OCI-LY3 (cell line): ENCODE data around the gene RNF187.

ENCODE experiments used
- CTCF ChIP-seq: fragments of 200-600, 300-600 bp; sonication (generic); IDR thresholded peaks from 2 replicates; pipeline ENCODE4 v1.5.1; 2014; ENCODE audit warnings: antibody characterized with exemption, low read length, low read depth
- EZH2phosphoT487 ChIP-seq: fragments of 200-600 bp; shearing (Covaris generic); IDR thresholded peaks from 2 replicates; pipeline ENCODE4 v1.6.1; 2018; ENCODE audit warnings: antibody characterized with exemption, mixed run types, low read depth

DNA sequence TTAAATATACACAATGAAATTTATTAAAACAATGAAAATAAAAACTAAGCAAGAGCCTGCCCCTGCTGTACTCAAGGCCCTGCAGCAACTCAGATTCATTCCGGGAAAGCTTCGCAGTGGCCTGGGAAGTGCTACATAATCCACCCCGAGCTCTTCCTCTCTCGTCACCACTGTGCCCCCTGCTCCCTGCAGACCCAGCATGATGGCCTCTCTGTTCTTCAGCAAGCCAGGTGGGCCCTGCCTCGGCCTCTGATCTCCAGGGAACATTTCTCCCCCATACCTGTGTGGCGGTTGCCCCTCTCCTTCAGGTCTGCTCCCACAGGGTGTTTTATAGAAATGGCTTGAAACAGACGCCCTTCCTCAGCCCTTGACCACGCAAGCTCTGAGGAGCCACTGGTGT lies 10.6 kb downstream of the RNF187 start:
- TF ChIP-seq EZH2phosphoT487 (no peak), CTCF (no peak)
